ENCODE results near the gene SAXO2. TPM values are rescaled to one million over a fixed set of nuclear protein-coding genes. Genes with fewer than 3 reads are reported as not detected.
"Not testable (repeated sequence)": the region's sequence is repeated elsewhere in the genome, so short reads cannot be mapped to it uniquely, and the experiment has no call there.

Gene SAXO2, protein sequence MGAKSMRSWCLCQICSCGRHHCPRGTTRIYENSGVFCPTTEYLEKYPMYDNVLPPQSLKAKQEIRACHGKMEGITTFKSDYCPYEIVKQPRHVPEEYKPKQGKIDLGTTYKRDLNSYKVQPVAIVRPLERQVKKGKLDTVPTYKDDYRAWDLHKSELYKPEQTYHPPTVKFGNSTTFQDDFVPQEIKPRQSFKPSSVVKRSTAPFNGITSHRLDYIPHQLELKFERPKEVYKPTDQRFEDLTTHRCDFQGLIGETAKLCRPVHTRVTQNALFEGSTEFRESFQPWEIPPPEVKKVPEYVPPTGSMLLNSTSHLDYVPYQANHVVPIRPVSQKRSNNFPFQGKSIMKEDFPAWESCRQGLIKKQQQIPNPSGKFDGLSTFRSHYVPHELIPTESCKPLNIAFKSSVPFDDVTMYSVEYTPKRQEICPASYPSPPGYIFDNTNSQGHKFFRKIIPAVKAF
- total RNA-seq (0.80 TPM), polyA plus RNA-seq (6.0 TPM)
- long read RNA-seq, donor 1 = 0 reads
- long read RNA-seq, donor 2 = 0 reads
- long read RNA-seq, donor 3 = 0 reads
- long read RNA-seq, donor 4 = 0 reads
- long read RNA-seq, donor 5 = 0 reads
- long read RNA-seq, donor 6 = 0 reads
- long read RNA-seq, donor 7, partial matches to known transcripts = 0 of 3 reads
- long read RNA-seq, donor 7, other reads (novel, unspliced or antisense) = 0 of 3 reads
- long read RNA-seq, donor 8, partial matches to known transcripts = 0 of 1 reads
- long read RNA-seq, donor 8, other reads (novel, unspliced or antisense) = 0 of 1 reads
- long read RNA-seq, donor 9 = 0 reads
- long read RNA-seq, donor 10 = 0 reads

DNA sequence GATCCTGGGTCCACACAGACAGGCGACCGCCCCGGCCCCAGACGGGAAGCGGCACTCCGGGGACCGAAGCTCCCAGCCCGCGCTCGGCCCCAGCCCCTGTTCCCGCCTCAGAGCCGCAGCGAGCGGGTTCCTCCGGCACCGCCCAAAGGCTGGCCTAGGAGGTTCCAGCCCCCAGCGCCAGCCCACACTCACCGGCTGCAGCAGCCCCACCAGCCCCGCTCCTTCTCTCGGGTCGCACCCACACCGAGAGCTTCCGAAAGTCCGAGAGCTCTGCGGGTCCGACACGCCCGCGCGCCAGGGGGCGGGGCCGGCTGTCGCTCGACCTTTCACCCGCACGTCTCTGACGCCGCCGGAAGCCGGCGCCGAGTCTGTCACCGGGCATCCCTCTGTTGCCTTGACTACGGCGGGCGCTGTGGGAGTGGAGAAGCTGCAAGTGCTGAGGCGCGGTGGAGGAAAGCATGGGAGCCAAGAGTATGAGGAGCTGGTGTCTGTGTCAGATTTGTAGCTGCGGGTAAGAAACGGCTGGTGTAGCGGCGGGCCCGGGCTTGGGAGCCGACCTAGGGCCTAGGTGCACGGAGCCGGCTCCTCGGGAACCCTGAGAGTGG, at the start of gene SAXO2, which contains the start of gene EFL1:
SAXO2 (plus strand) TSS at position 397 of the 605 bp plus-strand sequence; CDS start at position 459, 62 bp downstream.
EFL1 (minus strand) TSS at position 313 of the 605 bp plus-strand sequence. CDS start 956 bp downstream, outside the sequence.
- Histone ChIP-seq H3K27ac (ENCODE audit: low read depth in 1 of 2, low read length in 1 of 2) (peak within 1 kb of the TSS; percentile 63 to 81), H3K36me3 (ENCODE audit: control insufficient read depth in 2 of 2, insufficient read depth in 2 of 2, low read length in 1 of 2) (peaks cover 4 to 5% of the 10 kb centered on the region in 2 donors), H3K4me3 (ENCODE audit: low read length in 2 of 2) (peak within 1 kb of the TSS; percentile 90 to 96), H3K4me1 (ENCODE audit: control insufficient read depth in 2 of 2, insufficient read depth in 2 of 2, low read length in 2 of 2) (peaks cover 0 to 14% of the 10 kb centered on the region in 2 donors), H3K27me3 (ENCODE audit: control insufficient read depth in 2 of 2, insufficient read depth in 1 of 2, low read length in 1 of 2) (no peaks in the 10 kb centered on the region), H3K9me3 (ENCODE audit: control insufficient read depth in 2 of 2, insufficient read depth in 1 of 2, low read length in 1 of 2) (no peaks in the 10 kb centered on the region)
- WGBS = under 1% methylated on average over 57 of the region's 57 CpGs
- DNase-seq (ENCODE audit: low read depth in 6 of 9, low spot score in 9 of 9) = peak; percentile 72 to 94 (median 81)

DNA sequence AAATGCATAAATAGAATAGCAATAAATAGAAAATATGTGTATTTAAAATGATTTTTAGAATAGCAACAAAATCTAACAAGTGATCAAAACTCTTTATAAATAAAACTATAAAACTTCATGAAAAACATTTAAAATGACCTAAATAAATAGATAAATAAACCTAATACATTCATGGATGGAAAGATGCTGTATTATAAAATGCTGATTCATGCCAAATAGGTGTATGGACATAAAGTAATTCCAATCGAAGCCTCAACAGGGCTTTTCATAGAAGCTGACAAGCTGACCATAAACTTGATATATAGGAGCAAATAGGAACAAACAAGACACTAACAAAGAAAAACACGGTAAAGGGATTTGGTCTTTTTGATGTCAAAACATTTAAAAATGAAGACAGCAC, 46.5 kb upstream of the SAXO2 start:
- not testable (repeated sequence) for H3K36me3 ChIP-seq (ENCODE audit: control insufficient read depth in 2 of 2, insufficient read depth in 2 of 2, low read length in 1 of 2)
- WGBS = 94% methylated on average over 2 of the region's 2 CpGs

DNA sequence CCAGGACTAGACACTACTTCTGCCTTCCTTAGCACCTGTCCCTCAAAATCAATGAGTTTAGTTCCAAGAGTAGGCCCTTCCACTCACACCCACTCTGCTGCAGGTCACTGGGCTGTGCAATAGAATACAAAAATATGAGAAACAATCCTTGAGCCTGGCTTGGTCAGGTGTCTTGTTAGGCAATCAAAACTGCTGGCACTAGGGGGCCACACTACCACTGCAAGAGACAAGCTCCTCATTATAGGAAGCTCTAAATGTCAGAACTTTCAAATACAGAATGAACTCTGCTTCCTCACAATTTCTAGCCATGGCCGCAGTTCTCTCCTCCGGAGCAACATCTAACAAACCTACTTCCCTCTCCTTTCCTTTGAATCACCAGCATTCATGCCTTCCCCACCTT, 41.1 kb upstream of the SAXO2 start:
- 46% methylated on average over 2 of the region's 2 CpGs for WGBS
- H3K27ac ChIP-seq (ENCODE audit: low read depth in 1 of 2, low read length in 1 of 2); H3K4me1 ChIP-seq (ENCODE audit: control insufficient read depth in 2 of 2, insufficient read depth in 2 of 2, low read length in 2 of 2); H3K36me3 ChIP-seq (ENCODE audit: control insufficient read depth in 2 of 2, insufficient read depth in 2 of 2, low read length in 1 of 2); H3K4me3 ChIP-seq (ENCODE audit: low read length in 2 of 2); H3K27me3 ChIP-seq (ENCODE audit: control insufficient read depth in 2 of 2, insufficient read depth in 1 of 2, low read length in 1 of 2); H3K9me3 ChIP-seq (ENCODE audit: control insufficient read depth in 2 of 2, insufficient read depth in 1 of 2, low read length in 1 of 2): not testable (repeated sequence)
- DNase-seq (ENCODE audit: low read depth in 6 of 9, low spot score in 9 of 9) = peak in 8 of 9 donors; percentile 2 to 53 (median 11)

More for the DNA sequence above, 46.5 kb upstream of the SAXO2 start:
- DNase-seq (ENCODE audit: low read depth in 6 of 9, low spot score in 9 of 9); H3K27ac ChIP-seq (ENCODE audit: low read depth in 1 of 2, low read length in 1 of 2); H3K9me3 ChIP-seq (ENCODE audit: control insufficient read depth in 2 of 2, insufficient read depth in 1 of 2, low read length in 1 of 2); H3K4me1 ChIP-seq (ENCODE audit: control insufficient read depth in 2 of 2, insufficient read depth in 2 of 2, low read length in 2 of 2); H3K27me3 ChIP-seq (ENCODE audit: control insufficient read depth in 2 of 2, insufficient read depth in 1 of 2, low read length in 1 of 2); H3K4me3 ChIP-seq (ENCODE audit: low read length in 2 of 2): not testable (repeated sequence)

DNA sequence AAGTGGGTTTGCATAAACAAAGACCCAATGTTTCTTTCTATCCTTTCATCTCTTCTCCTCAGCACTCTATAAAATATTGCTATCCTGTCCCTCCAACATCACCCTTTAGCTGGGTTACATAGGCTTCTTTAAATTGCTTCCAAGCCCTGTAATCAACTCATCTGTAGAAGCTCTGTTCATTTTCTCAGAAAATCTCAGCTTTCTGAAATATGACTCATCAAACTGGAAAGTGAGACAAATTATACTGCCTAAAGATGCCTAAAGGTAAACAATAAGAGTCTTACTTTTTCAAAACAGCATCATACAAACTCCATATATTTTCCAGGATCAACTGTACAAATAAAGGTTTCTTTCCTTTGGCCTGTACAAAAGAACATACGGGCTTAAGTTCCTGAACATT, 33.9 kb upstream of the SAXO2 start:
- DNase-seq (ENCODE audit: low read depth in 6 of 9, low spot score in 9 of 9) = no peak
- WGBS = 99% methylated on average over 1 of the region's 1 CpG
- H3K36me3 ChIP-seq (ENCODE audit: control insufficient read depth in 2 of 2, insufficient read depth in 2 of 2, low read length in 1 of 2) = peaks cover 4 to 18% of the 10 kb centered on the region in 2 donors

DNA sequence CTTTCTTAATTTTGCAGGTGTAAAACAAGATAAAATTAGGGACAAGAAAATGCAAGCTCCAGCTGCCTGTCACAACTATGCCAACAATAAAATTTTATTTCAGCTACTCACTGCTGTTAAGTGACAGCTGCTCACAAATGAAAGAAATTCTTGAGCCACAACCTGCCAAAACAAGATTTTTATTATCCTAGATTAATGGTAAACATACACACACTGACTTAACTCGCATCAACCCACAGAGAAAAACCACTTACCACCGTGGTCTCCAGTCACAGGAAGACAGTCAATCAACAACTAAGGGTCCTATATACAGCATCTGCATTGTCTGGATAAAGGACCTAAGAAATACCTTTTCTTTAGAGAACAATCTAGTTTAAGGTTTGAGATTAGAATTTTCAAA, 31.4 kb upstream of the SAXO2 start:
- H3K4me1 ChIP-seq (ENCODE audit: control insufficient read depth in 2 of 2, insufficient read depth in 2 of 2, low read length in 2 of 2) = no peaks in the 10 kb centered on the region
- H3K36me3 ChIP-seq (ENCODE audit: control insufficient read depth in 2 of 2, insufficient read depth in 2 of 2, low read length in 1 of 2) = peaks cover 4 to 15% of the 10 kb centered on the region in 2 donors
- no peak overlapping the region for H3K4me3 ChIP-seq (ENCODE audit: low read length in 2 of 2)
- WGBS = 22% methylated on average over 2 of the region's 2 CpGs
- no peak overlapping the region for H3K27ac ChIP-seq (ENCODE audit: low read depth in 1 of 2, low read length in 1 of 2)
- no peaks in the 10 kb centered on the region for H3K9me3 ChIP-seq (ENCODE audit: control insufficient read depth in 2 of 2, insufficient read depth in 1 of 2, low read length in 1 of 2)
- no peak for DNase-seq (ENCODE audit: low read depth in 6 of 9, low spot score in 9 of 9)
- H3K27me3 ChIP-seq (ENCODE audit: control insufficient read depth in 2 of 2, insufficient read depth in 1 of 2, low read length in 1 of 2) = no peaks in the 10 kb centered on the region

More for the DNA sequence above, 33.9 kb upstream of the SAXO2 start:
- Histone ChIP-seq H3K27ac (ENCODE audit: low read depth in 1 of 2, low read length in 1 of 2) (no peak overlapping the region), H3K27me3 (ENCODE audit: control insufficient read depth in 2 of 2, insufficient read depth in 1 of 2, low read length in 1 of 2) (no peaks in the 10 kb centered on the region), H3K4me1 (ENCODE audit: control insufficient read depth in 2 of 2, insufficient read depth in 2 of 2, low read length in 2 of 2) (no peaks in the 10 kb centered on the region), H3K4me3 (ENCODE audit: low read length in 2 of 2) (no peak overlapping the region), H3K9me3 (ENCODE audit: control insufficient read depth in 2 of 2, insufficient read depth in 1 of 2, low read length in 1 of 2) (no peaks in the 10 kb centered on the region)

GRCh38 chr15:82231842-82232241, 30.8 kb upstream of the SAXO2 start:
- no peak for DNase-seq (ENCODE audit: low read depth in 6 of 9, low spot score in 9 of 9)
- 93% methylated on average over 2 of the region's 2 CpGs for WGBS
- Histone ChIP-seq H3K27me3 (ENCODE audit: control insufficient read depth in 2 of 2, insufficient read depth in 1 of 2, low read length in 1 of 2) (no peaks in the 10 kb centered on the region), H3K4me3 (ENCODE audit: low read length in 2 of 2) (no peak overlapping the region), H3K9me3 (ENCODE audit: control insufficient read depth in 2 of 2, insufficient read depth in 1 of 2, low read length in 1 of 2) (no peaks in the 10 kb centered on the region), H3K27ac (ENCODE audit: low read depth in 1 of 2, low read length in 1 of 2) (no peak overlapping the region), H3K36me3 (ENCODE audit: control insufficient read depth in 2 of 2, insufficient read depth in 2 of 2, low read length in 1 of 2) (peaks cover 4 to 10% of the 10 kb centered on the region in 2 donors), H3K4me1 (ENCODE audit: control insufficient read depth in 2 of 2, insufficient read depth in 2 of 2, low read length in 2 of 2) (no peaks in the 10 kb centered on the region)

DNA sequence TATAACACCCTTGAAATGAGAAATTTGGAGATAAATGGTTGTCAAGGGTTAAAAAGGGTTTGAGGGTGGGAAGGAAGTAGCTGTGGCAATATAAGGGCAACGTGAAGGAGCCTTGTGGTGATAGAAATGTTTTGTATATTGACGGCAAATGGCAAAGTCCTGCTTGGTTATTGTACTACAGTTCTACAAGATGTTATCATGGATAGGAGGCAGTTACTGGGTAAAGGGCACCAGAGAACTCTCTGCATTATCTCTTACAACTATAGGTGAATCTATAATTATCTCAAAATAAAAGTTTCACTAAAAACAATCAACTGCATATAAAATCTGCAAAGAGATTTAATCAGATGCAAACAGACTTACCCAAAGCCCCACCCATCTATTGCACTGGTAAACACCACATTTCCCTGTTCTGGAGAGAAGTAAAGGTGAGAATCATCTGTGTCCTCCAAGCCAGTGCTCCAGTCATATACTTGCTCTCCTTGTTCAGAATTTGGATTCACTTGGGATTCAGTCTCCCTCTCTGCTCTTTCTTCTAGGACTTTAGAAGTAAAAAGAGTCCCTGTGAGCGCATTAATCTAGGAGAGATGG, 24.6 kb upstream of the SAXO2 start:
- not testable (repeated sequence) for H3K27ac ChIP-seq (ENCODE audit: low read depth in 1 of 2, low read length in 1 of 2); DNase-seq (ENCODE audit: low read depth in 6 of 9, low spot score in 9 of 9); H3K4me1 ChIP-seq (ENCODE audit: control insufficient read depth in 2 of 2, insufficient read depth in 2 of 2, low read length in 2 of 2); H3K4me3 ChIP-seq (ENCODE audit: low read length in 2 of 2); H3K27me3 ChIP-seq (ENCODE audit: control insufficient read depth in 2 of 2, insufficient read depth in 1 of 2, low read length in 1 of 2); H3K9me3 ChIP-seq (ENCODE audit: control insufficient read depth in 2 of 2, insufficient read depth in 1 of 2, low read length in 1 of 2)
- peaks cover 12 to 16% of the 10 kb centered on the region in 2 donors for H3K36me3 ChIP-seq (ENCODE audit: control insufficient read depth in 2 of 2, insufficient read depth in 2 of 2, low read length in 1 of 2)
- WGBS = 63% methylated on average over 3 of the region's 3 CpGs

GRCh38 chr15:82239685-82240391, 22.8 kb upstream of the SAXO2 start:
- no peaks in the 10 kb centered on the region for H3K9me3 ChIP-seq (ENCODE audit: control insufficient read depth in 2 of 2, insufficient read depth in 1 of 2, low read length in 1 of 2)
- H3K4me1 ChIP-seq (ENCODE audit: control insufficient read depth in 2 of 2, insufficient read depth in 2 of 2, low read length in 2 of 2) = no peaks in the 10 kb centered on the region
- DNase-seq (ENCODE audit: low read depth in 6 of 9, low spot score in 9 of 9) = no peak
- no peak overlapping the region for H3K27ac ChIP-seq (ENCODE audit: low read depth in 1 of 2, low read length in 1 of 2)
- WGBS = 97% methylated on average over 5 of the region's 5 CpGs
- no peaks in the 10 kb centered on the region for H3K27me3 ChIP-seq (ENCODE audit: control insufficient read depth in 2 of 2, insufficient read depth in 1 of 2, low read length in 1 of 2)
- peaks cover 12 to 16% of the 10 kb centered on the region in 2 donors for H3K36me3 ChIP-seq (ENCODE audit: control insufficient read depth in 2 of 2, insufficient read depth in 2 of 2, low read length in 1 of 2)
- no peak overlapping the region for H3K4me3 ChIP-seq (ENCODE audit: low read length in 2 of 2)
